Measurements from ENCODE around the gene SPIRE1. TPM values are rescaled to one million over a fixed set of nuclear protein-coding genes. Genes with fewer than 3 reads are reported as not detected.
"Not testable (repeated sequence)": the region's sequence is repeated elsewhere in the genome, so short reads cannot be mapped to it uniquely, and the experiment has no call there.

Gene SPIRE1
- total and polyA plus RNA-seq, 4 experiments from 2014 or later: 1.7 to 3.0 (median 1.8) TPM; not detected in 1

GRCh38 chr18:12647773-12648172 lies 10.1 kb downstream of the SPIRE1 start:
- ChIA-PET POLR2A (ENCODE audit: partially characterized antibody) (no interaction called here), CTCF (ENCODE audit: partially characterized antibody) (no interaction called here)
- Histone ChIP-seq H3K4me3 (ENCODE audit: low read length in 2 of 2) (no peak overlapping the region), H3K27me3 (ENCODE audit: insufficient read depth, low read length) (no peaks in the 10 kb centered on the region), H3K4me1 (ENCODE audit: insufficient read depth, low read length) (no peaks in the 10 kb centered on the region), H3K27ac (ENCODE audit: low read depth, low read length) (no peak overlapping the region), H3K9me3 (ENCODE audit: control insufficient read depth in 1 of 2, low read length in 2 of 2) (no peaks in the 10 kb centered on the region), H3K36me3 (ENCODE audit: insufficient read depth, low read length) (no peaks in the 10 kb centered on the region)
- Mint-ChIP-seq H3K4me3 (no peak overlapping the region), H3K27ac (no peak overlapping the region), H3K4me1 (peaks cover 0 to under 1% (median under 1%) of the 10 kb centered on the region in 4 donors), H3K9me3 (no peaks in the 10 kb centered on the region), H3K36me3 (peaks cover 0 to 3% of the 10 kb centered on the region in 2 donors), H3K27me3 (peaks cover 9 to 15% of the 10 kb centered on the region in 2 donors)
- no peak for DNase-seq
- intact Hi-C loops (cut with micrococcal nuclease): no loop called here

- ChIA-PET POLR2A (ENCODE audit: partially characterized antibody) (no interaction called here), CTCF (ENCODE audit: partially characterized antibody) (no interaction called here)
- Mint-ChIP-seq H3K36me3 (no peaks in the 10 kb centered on the region), H3K4me3 (no peak overlapping the region), H3K4me1 (no peaks in the 10 kb centered on the region), H3K27ac (no peak overlapping the region), H3K9me3 (peaks cover 0 to 1% (median 0%) of the 10 kb centered on the region in 8 donors), H3K27me3 (peaks cover 9 to 12% of the 10 kb centered on the region in 2 donors)
- Histone ChIP-seq H3K9me3 (ENCODE audit: control insufficient read depth in 1 of 2, low read length in 2 of 2) (no peaks in the 10 kb centered on the region), H3K4me1 (ENCODE audit: insufficient read depth, low read length) (no peaks in the 10 kb centered on the region), H3K4me3 (ENCODE audit: low read length in 2 of 2) (no peak overlapping the region), H3K27me3 (ENCODE audit: insufficient read depth, low read length) (no peaks in the 10 kb centered on the region), H3K27ac (ENCODE audit: low read depth, low read length) (no peak overlapping the region), H3K36me3 (ENCODE audit: insufficient read depth, low read length) (no peaks in the 10 kb centered on the region)
- no peak for DNase-seq
- intact Hi-C loops (cut with micrococcal nuclease): no loop called here
These were observed 12.1 kb downstream of the SPIRE1 start for GRCh38 chr18:12645751-12646203.

- no peaks in the 10 kb centered on the region for H3K9me3 ChIP-seq (ENCODE audit: control insufficient read depth in 1 of 2, low read length in 2 of 2)
- peaks cover 0 to 1% (median 0%) of the 10 kb centered on the region in 8 donors for H3K9me3 Mint-ChIP-seq
- peaks cover 9 to 12% of the 10 kb centered on the region in 2 donors for H3K27me3 Mint-ChIP-seq
- ChIA-PET POLR2A (ENCODE audit: partially characterized antibody) (no interaction called here), CTCF (ENCODE audit: partially characterized antibody) (no interaction called here)
- H3K4me3 ChIP-seq (ENCODE audit: low read length in 2 of 2): no peak overlapping the region
- H3K4me1 Mint-ChIP-seq: no peaks in the 10 kb centered on the region
- no peaks in the 10 kb centered on the region for H3K36me3 Mint-ChIP-seq
- H3K27me3 ChIP-seq (ENCODE audit: insufficient read depth, low read length): no peaks in the 10 kb centered on the region
- H3K4me3 Mint-ChIP-seq: no peak overlapping the region
- no peaks in the 10 kb centered on the region for H3K36me3 ChIP-seq (ENCODE audit: insufficient read depth, low read length)
- H3K27ac ChIP-seq (ENCODE audit: low read depth, low read length): no peak overlapping the region
- no peak for DNase-seq
- intact Hi-C loops (cut with micrococcal nuclease): no loop called here
- no peaks in the 10 kb centered on the region for H3K4me1 ChIP-seq (ENCODE audit: insufficient read depth, low read length)
- no peak overlapping the region for H3K27ac Mint-ChIP-seq
These were observed 12.7 kb downstream of the SPIRE1 start for GRCh38 chr18:12645254-12645653.

- H3K36me3 Mint-ChIP-seq; H3K4me1 Mint-ChIP-seq; POLR2A ChIA-PET (ENCODE audit: partially characterized antibody); H3K4me3 Mint-ChIP-seq; H3K27me3 ChIP-seq (ENCODE audit: insufficient read depth, low read length); intact Hi-C loops (cut with micrococcal nuclease); H3K9me3 ChIP-seq (ENCODE audit: control insufficient read depth in 1 of 2, low read length in 2 of 2); H3K36me3 ChIP-seq (ENCODE audit: insufficient read depth, low read length); H3K27ac ChIP-seq (ENCODE audit: low read depth, low read length); H3K9me3 Mint-ChIP-seq; DNase-seq; H3K27ac Mint-ChIP-seq; H3K4me3 ChIP-seq (ENCODE audit: low read length in 2 of 2); CTCF ChIA-PET (ENCODE audit: partially characterized antibody); H3K4me1 ChIP-seq (ENCODE audit: insufficient read depth, low read length): not testable (repeated sequence)
- H3K27me3 Mint-ChIP-seq: peaks cover 9 to 12% of the 10 kb centered on the region in 2 donors
These were observed 14.2 kb downstream of the SPIRE1 start for GRCh38 chr18:12643756-12644155.

GRCh38 chr18:12640881-12641200 lies 17.1 kb downstream of the SPIRE1 start:
- Histone ChIP-seq H3K36me3 (ENCODE audit: insufficient read depth, low read length) (no peaks in the 10 kb centered on the region), H3K27ac (ENCODE audit: low read depth, low read length) (no peak overlapping the region), H3K4me1 (ENCODE audit: insufficient read depth, low read length) (no peaks in the 10 kb centered on the region), H3K9me3 (ENCODE audit: control insufficient read depth in 1 of 2, low read length in 2 of 2) (no peaks in the 10 kb centered on the region), H3K4me3 (ENCODE audit: low read length in 2 of 2) (no peak overlapping the region), H3K27me3 (ENCODE audit: insufficient read depth, low read length) (no peaks in the 10 kb centered on the region)
- ChIA-PET CTCF (ENCODE audit: partially characterized antibody) (no interaction called here), POLR2A (ENCODE audit: partially characterized antibody) (no interaction called here)
- no peaks in the 10 kb centered on the region for H3K36me3 Mint-ChIP-seq
- DNase-seq: no peak
- no peak overlapping the region for H3K4me3 Mint-ChIP-seq
- H3K27ac Mint-ChIP-seq: no peak overlapping the region
- H3K27me3 Mint-ChIP-seq: peaks cover 9 to 12% of the 10 kb centered on the region in 2 donors
- H3K9me3 Mint-ChIP-seq: peaks cover 0 to 3% (median 0%) of the 10 kb centered on the region in 8 donors
- intact Hi-C loops (cut with micrococcal nuclease): no loop called here
- no peaks in the 10 kb centered on the region for H3K4me1 Mint-ChIP-seq

GRCh38 chr18:12639990-12640880 lies 17.7 kb downstream of the SPIRE1 start:
- no peaks in the 10 kb centered on the region for H3K27me3 ChIP-seq (ENCODE audit: insufficient read depth, low read length)
- POLR2A ChIA-PET (ENCODE audit: partially characterized antibody): no interaction called here
- no peaks in the 10 kb centered on the region for H3K36me3 ChIP-seq (ENCODE audit: insufficient read depth, low read length)
- no peak overlapping the region for H3K27ac ChIP-seq (ENCODE audit: low read depth, low read length)
- H3K4me1 ChIP-seq (ENCODE audit: insufficient read depth, low read length): no peaks in the 10 kb centered on the region
- Mint-ChIP-seq H3K27ac (no peak overlapping the region), H3K27me3 (peaks cover 6 to 7% of the 10 kb centered on the region in 2 donors), H3K36me3 (no peaks in the 10 kb centered on the region), H3K9me3 (peaks cover 0 to 3% (median 0%) of the 10 kb centered on the region in 8 donors), H3K4me3 (no peak overlapping the region), H3K4me1 (no peaks in the 10 kb centered on the region)
- CTCF ChIA-PET (ENCODE audit: partially characterized antibody): no interaction called here
- H3K4me3 ChIP-seq (ENCODE audit: low read length in 2 of 2): no peak overlapping the region
- intact Hi-C loops (cut with micrococcal nuclease): no loop called here
- no peaks in the 10 kb centered on the region for H3K9me3 ChIP-seq (ENCODE audit: control insufficient read depth in 1 of 2, low read length in 2 of 2)
- no peak for DNase-seq

GRCh38 chr18:12638644-12639124 lies 19.2 kb downstream of the SPIRE1 start:
- ChIA-PET POLR2A (ENCODE audit: partially characterized antibody) (no interaction called here), CTCF (ENCODE audit: partially characterized antibody) (no interaction called here)
- H3K9me3 ChIP-seq (ENCODE audit: control insufficient read depth in 1 of 2, low read length in 2 of 2): no peaks in the 10 kb centered on the region
- H3K27me3 Mint-ChIP-seq: peaks cover 5 to 6% of the 10 kb centered on the region in 2 donors
- no peak overlapping the region for H3K27ac ChIP-seq (ENCODE audit: low read depth, low read length)
- H3K27me3 ChIP-seq (ENCODE audit: insufficient read depth, low read length): no peaks in the 10 kb centered on the region
- no peak overlapping the region for H3K4me3 Mint-ChIP-seq
- H3K4me3 ChIP-seq (ENCODE audit: low read length in 2 of 2): no peak overlapping the region
- intact Hi-C loops (cut with micrococcal nuclease): no loop called here
- no peaks in the 10 kb centered on the region for H3K36me3 Mint-ChIP-seq
- H3K36me3 ChIP-seq (ENCODE audit: insufficient read depth, low read length): no peaks in the 10 kb centered on the region
- H3K4me1 Mint-ChIP-seq: no peaks in the 10 kb centered on the region
- H3K9me3 Mint-ChIP-seq: peaks cover 0 to 3% (median 0%) of the 10 kb centered on the region in 8 donors
- no peaks in the 10 kb centered on the region for H3K4me1 ChIP-seq (ENCODE audit: insufficient read depth, low read length)
- no peak overlapping the region for H3K27ac Mint-ChIP-seq
- DNase-seq: no peak

All from CD4-positive, alpha-beta memory T cell (primary cell).